Right ventricle myocardium superior (tissue), 1 donor: ENCODE measurements around the gene MARVELD1. TPM values are rescaled to one million over a fixed set of nuclear protein-coding genes. Genes with fewer than 3 reads are reported as not detected.

ENCODE experiments used
- ATAC-seq: fragments of 200-7000 bp; cut with Tn5 transposase; one replicate; pipeline ENCODE4 v1.9.1; 2020; ENCODE audit warnings: mild to moderate bottlenecking; ENCODE audit not compliant: poor library complexity
- DNase-seq: peaks from one replicate; pipeline ENCODE4 v3.0.0-alpha.2; 2020
- intact Hi-C: fragments of 100-400 bp; cut with DNase I; formaldehyde crosslinking; loops from one replicate; pipeline ENCODE4 v1.11.2; 2022
- total RNA-seq: library from RNA; stranded (reverse); fragmentation: NEBNext Ultra II Directional; extraction: Animal tissue kit (Norgen Biotek cat#: 25700); gene quantifications from one replicate; pipeline ENCODE4 v1.2.1, GENCODE V29; 2021
- donor health status: DM: no; HTN: yes; CAD: no; lungs with severe emphysema.

MARVELD1 gene
- total RNA-seq, 1 donor from 2014 or later: 6.4 TPM

GRCh38 chr10:97764519-97764931, 51.0 kb downstream of the MARVELD1 start:
- no peak for DNase-seq
- intact Hi-C loops: no loop called here
- no peak for ATAC-seq

- intact Hi-C loops: no loop called here
- no peak for ATAC-seq
- DNase-seq: no peak
Observed at GRCh38 chr10:97765201-97765600, 51.7 kb downstream of the MARVELD1 start.

DNA sequence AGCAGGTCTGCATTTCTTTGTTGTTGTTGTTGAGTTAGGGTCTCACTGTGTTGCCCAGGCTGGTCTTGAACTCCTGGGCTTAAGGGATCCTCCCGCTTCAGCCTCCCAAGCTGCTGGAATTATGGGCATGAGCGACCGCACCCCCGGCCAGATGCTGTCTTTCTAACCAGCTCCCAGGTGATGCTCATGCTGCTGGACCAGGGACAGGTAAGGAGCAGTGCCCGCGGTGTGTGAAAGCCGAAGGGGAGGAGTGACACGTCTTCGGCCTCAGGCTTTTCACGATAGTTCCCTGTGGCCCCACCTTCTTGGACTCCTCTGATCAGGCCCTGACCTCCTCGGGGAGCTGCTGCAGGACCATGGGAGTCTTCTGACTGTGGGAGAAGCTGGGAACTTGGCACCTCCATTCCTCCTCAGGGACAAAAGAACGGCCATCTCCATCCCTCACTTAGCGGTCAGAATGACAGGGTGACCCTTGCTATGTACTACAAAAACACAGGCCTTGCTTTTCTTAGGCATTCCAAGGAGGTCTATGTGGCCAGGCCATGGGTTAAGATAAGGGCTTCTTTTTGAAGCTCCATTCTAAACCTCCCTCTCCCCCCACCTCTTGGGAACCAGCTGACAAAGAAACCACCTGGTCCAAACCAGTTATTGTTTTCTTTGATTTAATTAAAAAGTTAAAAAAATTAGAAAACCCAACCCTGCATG, 52.7 kb downstream of the MARVELD1 start:
- DNase-seq (no peak), ATAC-seq (no peak)
- intact Hi-C loops: no loop called here

DNA sequence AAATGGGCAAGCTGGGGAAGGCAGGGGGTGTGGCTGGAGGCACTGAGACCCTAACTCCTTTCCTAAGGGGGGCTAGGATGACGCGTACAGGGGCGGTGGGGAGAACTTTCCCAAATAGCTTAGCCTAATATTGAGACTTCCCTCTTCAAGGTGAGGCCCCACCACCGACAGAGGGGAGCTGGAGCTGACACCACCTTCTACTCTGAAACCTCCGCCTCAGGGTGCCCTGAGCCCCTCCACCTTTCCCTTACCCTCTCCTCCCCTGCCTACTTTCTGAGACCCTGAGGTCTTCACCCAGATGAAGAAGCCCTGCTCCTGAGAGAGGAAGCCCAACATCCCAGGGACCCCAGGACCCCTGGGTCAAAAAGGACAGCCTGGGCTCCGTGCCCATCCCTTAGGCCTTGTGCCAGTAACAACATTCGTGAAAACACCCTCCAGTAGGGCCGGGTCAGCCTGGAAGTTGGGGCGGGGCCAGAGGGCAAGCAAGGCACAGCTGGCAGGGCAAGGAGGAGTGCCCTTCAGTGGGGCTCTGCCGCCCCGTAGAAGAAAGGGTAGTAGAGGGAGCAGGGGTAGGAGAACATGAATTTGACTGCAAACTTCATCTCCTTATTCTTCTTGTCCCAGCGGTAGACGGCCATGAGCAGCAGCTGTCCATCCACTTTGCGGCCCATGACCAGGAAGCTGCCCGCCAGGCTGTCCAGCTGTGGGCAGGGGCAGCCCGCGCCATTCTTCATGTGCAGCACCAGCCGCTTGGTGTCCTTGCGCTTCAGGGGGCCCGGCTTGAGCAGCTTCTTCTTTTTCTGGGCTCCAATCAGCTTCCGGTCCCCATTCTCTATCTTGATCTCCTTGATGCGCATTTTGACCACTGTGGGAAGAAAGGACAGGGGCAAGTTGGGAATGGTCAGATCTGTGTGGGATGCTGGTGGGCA, 53.7 kb downstream of the MARVELD1 start:
- intact Hi-C loops: no loop called here
- ATAC-seq: no peak
- DNase-seq: peak; percentile 33

Other genes starting within 250 kb of the MARVELD1 start
- gene MMS19, start 215.3 kb upstream of the MARVELD1 start, total RNA-seq: 34.0 TPM
- gene UBTD1, start 214.8 kb upstream of the MARVELD1 start, total RNA-seq: 26.7 TPM
- 152 TPM for gene ANKRD2, start 141.0 kb upstream of the MARVELD1 start, total RNA-seq
- 18.7 TPM for gene HOGA1, start 129.3 kb upstream of the MARVELD1 start, total RNA-seq
- 0.48 TPM for gene C10orf62, start 124.0 kb upstream of the MARVELD1 start, total RNA-seq
- gene MORN4, start 80.2 kb upstream of the MARVELD1 start, total RNA-seq: 8.1 TPM
- gene PI4K2A, start 73.1 kb upstream of the MARVELD1 start, total RNA-seq: 9.9 TPM
- gene AVPI1, start 26.5 kb upstream of the MARVELD1 start, total RNA-seq: 7.9 TPM
- gene ZFYVE27, start 23.4 kb downstream of the MARVELD1 start, total RNA-seq: 10.6 TPM
- 2.1 TPM for gene SFRP5, start 58.3 kb downstream of the MARVELD1 start, total RNA-seq
- gene GOLGA7B, start 136.1 kb downstream of the MARVELD1 start, total RNA-seq: 0.11 TPM